K562 treated with DMSO at 1 percent for 4 hours (cell line): ENCODE results near the gene CIBAR2. TPM values are rescaled to one million over a fixed set of nuclear protein-coding genes. Genes with fewer than 3 reads are reported as not detected.

Experiments
- total RNA-seq: library from RNA; unstranded; fragments of 300-600 nt; gene quantifications from 2 replicates; pipeline ENCODE4 v1.2.3, GENCODE V29; 2022; ENCODE audit not compliant: insufficient read depth

Gene CIBAR2
- not detected in 2 replicates for total RNA-seq

DNA sequence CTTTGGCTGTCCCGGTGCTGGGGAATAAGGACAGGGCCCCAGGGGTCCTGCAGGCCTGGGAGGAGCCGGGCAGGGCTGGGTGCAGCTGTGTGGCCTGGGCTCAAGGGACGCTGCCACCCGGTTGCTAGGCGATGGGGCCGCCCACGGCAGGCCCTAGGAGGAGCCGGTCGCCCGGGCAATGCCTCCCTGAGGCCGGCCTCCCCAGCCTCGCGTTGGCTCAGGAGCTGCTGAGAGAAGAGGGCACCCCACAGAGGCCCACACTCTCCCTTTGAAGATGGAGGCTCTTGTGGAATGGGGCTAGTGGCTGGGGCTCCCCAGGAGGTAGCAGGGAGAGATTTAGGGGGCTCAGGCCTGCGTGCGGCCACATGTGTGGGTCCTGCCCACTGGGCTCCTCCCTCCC lies at the start of gene CIBAR2:
CIBAR2 (minus strand) TSS at position 109 of the 400 bp plus-strand sequence. CDS start 120 bp downstream, outside the sequence.

Other genes with a start within 250 kb of the CIBAR2 start
- 41.8 and 56.7 TPM in 2 replicates for gene ZDHHC7, start 100.9 kb downstream of the CIBAR2 start, total RNA-seq
- gene KIAA0513, start 84.7 kb downstream of the CIBAR2 start, total RNA-seq, result 20.7 and 20.9 TPM in 2 replicates